ENCODE results near the gene PHPT1.

The PHPT1 gene

GRCh38 chr9:136849960-136850865, 1.0 kb downstream of the PHPT1 start:
- no peak for DNase-seq

DNA sequence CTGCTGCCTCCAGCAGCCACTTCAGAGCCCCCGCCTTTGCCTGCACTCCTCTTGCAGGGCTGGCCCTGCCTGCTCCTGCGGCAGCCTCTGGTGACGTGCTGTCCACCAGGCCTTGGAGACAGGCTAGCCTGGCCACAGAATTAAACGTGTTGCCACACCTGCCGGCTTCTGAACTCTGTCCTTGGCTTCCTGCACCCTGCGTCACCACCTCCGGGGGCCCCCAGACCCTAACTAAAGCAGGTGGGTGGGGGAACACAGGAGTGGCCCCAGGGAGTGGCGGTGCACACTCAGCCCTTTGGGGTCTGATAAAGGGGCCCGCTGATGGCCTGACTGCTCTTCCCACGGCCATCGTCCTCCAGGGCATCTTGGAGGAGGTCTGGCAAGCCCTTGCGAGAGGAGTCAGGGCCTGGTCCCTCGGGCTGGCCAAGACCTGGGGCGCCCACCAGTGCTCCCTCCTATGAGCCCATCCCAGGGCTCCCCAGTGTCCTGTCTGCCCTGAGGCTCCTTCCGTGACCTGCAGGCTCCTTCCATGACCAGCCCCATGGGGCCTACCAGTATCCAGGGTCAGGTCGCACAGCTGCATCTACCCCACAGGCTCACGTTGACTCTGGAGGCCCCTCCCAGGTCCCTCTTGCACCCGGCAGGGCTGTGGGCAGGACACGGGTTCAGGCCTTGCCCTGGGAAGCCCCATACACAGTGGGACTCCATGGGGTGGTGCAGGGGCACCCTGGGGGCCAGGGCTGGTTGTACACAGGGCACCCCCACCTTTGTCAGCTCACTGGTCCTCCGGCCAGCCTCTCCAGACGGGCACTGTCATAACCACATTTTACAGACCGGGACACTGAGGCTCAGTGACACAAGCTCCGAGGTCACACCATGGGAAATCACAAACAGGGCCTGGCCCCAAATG, 1.9 kb downstream of the PHPT1 start:
- no peak for DNase-seq

DNA sequence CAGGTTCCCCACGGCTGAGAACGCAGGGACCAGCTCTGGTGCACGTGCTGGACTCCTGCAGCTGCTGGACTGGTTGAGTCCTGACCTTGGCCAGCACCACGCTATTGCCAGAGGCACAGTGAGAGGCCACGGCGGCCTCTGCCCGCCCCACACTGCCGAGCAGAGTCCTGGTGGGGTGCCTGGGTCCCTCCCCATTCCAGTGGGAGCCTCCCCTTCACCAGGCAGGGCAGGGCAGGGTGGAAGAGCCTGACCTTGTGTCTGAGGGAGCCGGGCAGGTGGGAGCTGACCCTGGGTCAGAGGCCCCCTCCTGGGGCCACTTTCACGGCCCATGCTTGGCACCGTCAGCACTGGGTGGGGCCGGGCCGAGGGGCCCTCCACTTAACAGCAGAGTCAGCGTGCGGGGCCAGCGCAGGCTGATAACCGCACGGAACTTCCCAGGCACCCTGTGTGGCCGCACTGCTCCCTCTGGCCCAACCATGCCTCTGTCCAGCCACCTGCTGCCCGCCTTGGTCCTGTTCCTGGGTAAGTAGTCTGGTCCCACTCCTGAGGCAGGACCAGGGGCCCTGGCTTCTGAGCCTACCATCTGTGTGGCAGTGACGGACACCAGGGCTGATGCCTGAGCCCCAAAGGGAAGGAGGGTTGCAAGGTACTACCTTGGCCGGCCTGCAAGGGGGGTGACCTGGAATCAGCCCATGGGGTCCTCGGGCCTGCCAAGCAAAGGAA, 2.9 kb downstream of the PHPT1 start, which contains the start of gene MAMDC4:
TSS of gene MAMDC4 (plus strand) at position 406 of the 723 bp plus-strand sequence. CDS start at position 477, 71 bp downstream.
- DNase-seq, result no peak

GRCh38 chr9:136852664-136853595, 3.7 kb downstream of the PHPT1 start:
- no peak for DNase-seq

DNA sequence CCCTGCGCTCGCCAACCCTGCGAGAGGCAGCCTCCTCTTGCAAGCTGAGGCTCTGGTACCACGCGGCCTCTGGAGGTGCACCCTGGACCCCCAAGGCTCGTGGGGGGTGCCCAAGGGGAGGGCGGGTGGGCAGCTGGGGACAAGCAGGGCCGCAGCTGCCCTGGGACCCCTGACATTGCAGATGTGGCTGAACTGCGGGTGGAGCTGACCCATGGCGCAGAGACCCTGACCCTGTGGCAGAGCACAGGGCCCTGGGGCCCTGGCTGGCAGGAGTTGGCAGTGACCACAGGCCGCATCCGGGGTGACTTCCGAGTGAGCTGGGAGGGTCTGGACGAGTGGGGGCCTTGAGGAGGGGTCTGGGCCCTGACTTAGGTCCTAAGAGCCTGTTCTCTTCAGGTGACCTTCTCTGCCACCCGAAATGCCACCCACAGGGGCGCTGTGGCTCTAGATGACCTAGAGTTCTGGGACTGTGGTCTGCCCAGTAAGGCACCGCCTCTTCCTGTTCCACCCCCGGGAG, 4.4 kb downstream of the PHPT1 start:
- DNase-seq, result no peak

GRCh38 chr9:136854113-136854841, 5.1 kb downstream of the PHPT1 start:
- DNase-seq, result no peak

- DNase-seq, result no peak
These were observed 5.7 kb downstream of the PHPT1 start for GRCh38 chr9:136854842-136855460.

- DNase-seq, result no peak
These were observed 6.4 kb downstream of the PHPT1 start for GRCh38 chr9:136855461-136856078.

- no peak for DNase-seq
These were observed 6.9 kb downstream of the PHPT1 start for GRCh38 chr9:136856079-136856476.

DNA sequence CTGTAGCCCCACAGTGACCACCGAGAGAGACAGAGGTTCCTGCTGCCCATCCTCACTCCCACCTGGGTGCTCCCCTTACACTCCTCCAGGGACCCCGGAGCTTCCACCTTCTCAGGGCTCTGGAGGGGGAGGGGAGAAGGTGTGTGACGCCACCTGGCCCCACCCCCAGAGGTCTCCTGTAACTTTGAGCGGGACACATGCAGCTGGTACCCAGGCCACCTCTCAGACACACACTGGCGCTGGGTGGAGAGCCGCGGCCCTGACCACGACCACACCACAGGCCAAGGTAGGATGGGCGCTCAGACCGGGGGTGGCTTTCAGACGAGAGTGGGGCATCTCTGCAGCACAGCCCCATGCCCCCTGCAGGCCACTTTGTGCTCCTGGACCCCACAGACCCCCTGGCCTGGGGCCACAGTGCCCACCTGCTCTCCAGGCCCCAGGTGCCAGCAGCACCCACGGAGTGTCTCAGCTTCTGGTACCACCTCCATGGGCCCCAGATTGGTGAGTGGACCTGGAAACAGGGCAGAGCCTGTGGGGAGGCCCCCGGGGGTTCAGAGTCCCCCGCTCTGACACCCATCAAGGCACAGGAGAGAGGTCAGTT, 7.4 kb downstream of the PHPT1 start:
- no peak for DNase-seq

DNA sequence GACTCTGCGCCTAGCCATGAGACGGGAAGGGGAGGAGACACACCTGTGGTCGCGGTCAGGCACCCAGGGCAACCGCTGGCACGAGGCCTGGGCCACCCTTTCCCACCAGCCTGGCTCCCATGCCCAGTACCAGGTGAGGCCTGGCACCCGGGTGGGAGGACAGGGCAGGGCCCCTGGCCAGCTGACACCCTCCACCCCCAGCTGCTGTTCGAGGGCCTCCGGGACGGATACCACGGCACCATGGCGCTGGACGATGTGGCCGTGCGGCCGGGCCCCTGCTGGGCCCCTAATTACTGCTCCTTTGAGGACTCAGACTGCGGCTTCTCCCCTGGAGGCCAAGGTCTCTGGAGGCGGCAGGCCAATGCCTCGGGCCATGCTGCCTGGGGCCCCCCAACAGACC, 8.0 kb downstream of the PHPT1 start:
- no peak for DNase-seq

DNA sequence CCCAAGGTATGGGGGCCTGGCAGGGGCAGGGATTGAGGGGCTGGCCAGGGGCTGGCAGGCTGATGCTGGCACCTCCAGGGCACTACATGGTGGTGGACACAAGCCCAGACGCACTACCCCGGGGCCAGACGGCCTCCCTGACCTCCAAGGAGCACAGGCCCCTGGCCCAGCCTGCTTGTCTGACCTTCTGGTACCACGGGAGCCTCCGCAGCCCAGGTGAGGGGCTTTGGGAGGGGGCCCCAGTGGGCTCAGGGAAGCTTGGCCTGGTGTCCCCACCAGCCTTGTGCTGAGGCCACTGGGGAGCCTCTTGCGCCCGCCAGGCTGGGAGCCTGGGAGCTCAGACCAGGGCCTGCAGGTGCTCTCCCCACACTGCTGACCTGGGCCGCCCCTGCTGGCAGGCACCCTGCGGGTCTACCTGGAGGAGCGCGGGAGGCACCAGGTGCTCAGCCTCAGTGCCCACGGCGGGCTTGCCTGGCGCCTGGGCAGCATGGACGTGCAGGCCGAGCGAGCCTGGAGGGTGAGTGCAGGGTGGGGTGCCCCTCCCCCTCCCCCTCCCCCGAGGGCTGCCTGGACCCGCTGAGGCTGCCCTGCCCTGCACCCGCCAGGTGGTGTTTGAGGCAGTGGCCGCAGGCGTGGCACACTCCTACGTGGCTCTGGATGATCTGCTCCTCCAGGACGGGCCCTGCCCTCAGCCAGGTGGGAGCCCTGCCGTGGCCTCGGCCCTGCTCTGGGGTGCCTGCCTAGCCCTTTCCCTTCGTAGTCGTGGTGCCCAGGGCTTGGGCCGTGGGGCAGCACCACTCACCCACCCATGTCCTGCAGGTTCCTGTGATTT, 8.6 kb downstream of the PHPT1 start:
- DNase-seq, result no peak

DNA sequence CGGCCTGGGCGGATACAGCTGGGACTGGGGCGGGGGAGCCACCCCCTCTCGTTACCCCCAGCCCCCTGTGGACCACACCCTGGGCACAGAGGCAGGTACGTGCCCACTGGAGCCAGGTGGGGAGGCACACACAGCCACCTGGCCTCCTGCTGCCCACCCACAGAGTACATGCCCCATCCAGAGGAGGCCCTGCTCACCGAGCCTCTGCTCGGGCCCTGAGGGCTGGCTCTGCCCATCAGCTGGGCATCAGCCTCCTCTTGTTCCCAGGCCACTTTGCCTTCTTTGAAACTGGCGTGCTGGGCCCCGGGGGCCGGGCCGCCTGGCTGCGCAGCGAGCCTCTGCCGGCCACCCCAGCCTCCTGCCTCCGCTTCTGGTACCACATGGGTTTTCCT, 9.2 kb downstream of the PHPT1 start:
- no peak for DNase-seq

- no peak for DNase-seq
These were observed 9.9 kb downstream of the PHPT1 start for GRCh38 chr9:136858844-136859757.

DNA sequence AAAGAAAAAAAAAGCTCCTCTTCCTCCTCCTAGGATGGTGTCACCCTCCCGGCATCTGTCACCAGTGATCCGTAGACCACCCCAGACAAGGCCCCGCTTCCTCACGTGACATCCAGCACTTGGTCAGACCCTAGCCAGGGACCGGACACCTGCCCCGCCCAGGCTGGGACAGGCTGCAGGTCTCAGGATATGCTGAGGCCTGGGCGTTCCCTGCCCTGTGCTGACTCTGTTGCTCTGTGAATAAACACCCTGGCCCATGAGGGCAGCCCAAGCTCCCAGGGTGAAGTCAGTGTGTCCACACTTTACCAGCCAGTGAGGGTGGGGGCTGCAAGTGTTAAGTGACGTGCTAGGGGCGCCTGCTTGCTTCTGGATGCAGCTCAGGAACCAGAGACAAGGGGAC, 11.3 kb downstream of the PHPT1 start:
- DNase-seq, result no peak

DNA sequence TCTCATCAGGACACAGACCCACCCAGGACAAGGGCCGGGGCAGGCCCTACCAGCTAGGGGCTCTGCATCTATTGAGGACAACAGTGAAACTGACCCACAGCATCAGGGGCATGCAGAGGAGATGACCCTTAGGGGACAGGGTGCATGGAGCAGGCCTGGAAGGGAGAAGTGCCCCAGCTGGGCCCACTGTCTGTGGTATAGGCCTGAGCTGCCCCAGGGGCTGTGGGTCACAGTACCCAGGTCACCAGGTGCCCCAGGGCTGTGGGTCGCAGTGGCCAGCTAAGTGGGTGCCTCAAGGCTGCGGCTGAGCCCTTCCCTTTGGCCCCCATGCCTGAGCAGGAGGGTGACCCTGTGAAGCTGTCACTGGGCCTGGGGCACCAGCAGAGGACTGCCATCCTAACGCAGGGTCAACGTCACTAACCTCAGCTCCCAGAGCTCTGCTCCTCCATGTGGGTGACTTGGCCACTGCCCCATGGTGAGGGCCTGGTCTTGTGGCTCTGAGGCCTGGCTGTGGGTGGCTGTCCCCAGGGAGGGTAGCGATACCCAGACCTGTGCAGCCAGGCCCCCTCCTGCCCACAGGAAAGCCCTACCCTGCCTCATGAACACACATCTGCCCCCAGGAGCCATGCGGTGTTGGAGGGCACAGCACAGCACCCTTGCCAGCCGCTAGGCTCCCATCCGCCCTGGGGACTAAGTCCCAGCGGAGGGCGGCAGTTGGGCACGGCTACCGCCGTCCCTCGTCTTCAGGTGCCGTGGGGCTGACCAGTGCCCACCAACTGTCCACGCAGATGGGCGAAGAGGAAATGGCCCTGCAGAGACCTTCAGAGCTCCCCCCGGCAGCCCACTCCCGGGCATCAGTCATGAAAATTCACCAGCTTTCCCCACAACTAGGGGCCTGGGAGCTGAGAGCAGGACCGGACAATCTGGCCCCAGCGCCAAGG, 12.0 kb downstream of the PHPT1 start:
- DNase-seq, result no peak
